OCI-LY1 (cell line): ENCODE measurements around the gene NIPAL3.

Experiments used
- H2AFZ ChIP-seq: fragments of 200-600 bp; sonication (generic), shearing (Covaris generic); 2 replicates; pipeline ENCODE4 v1.6.0; 2014; ENCODE audit warnings: antibody characterized with exemption, mild to moderate bottlenecking, low read length
- H3F3A ChIP-seq: fragments of 200-600 bp; sonication (generic), shearing (Covaris generic); 2 replicates; pipeline ENCODE4 v1.6.0; 2014; ENCODE audit warnings: mild to moderate bottlenecking, antibody characterized with exemption, low read length, moderate library complexity; ENCODE audit not compliant: insufficient read depth
- H3K27ac ChIP-seq: fragments of 200-600 bp; sonication (generic); 2 replicates; pipeline ENCODE4 v1.5.1; 2014; ENCODE audit warnings: low read length, mixed run types, mild to moderate bottlenecking, low read depth; ENCODE audit not compliant: poor library complexity, severe bottlenecking
- H3K27me3 ChIP-seq: fragments of 200-600 bp; sonication (generic); 2 replicates; pipeline ENCODE4 v1.6.0; 2014; ENCODE audit warnings: antibody characterized with exemption, mild to moderate bottlenecking, low read length, moderate library complexity; ENCODE audit not compliant: insufficient read depth
- H3K36me3 ChIP-seq: fragments of 200-600 bp; sonication (generic); 2 replicates; pipeline ENCODE4 v1.6.1; 2014; ENCODE audit warnings: mild to moderate bottlenecking, antibody characterized with exemption, low read length, moderate library complexity, mixed read lengths; ENCODE audit not compliant: insufficient read depth
- H3K4me1 ChIP-seq: fragments of 200-600 bp; sonication (generic); 2 replicates; pipeline ENCODE4 v1.5.1; 2014; ENCODE audit warnings: mild to moderate bottlenecking, low read length, moderate library complexity; ENCODE audit not compliant: insufficient read depth, severe bottlenecking
- H3K4me2 ChIP-seq: fragments of 200-600 bp; sonication (generic), shearing (Covaris generic); 2 replicates; pipeline ENCODE4 v1.6.1; 2014; ENCODE audit warnings: low read length
- H3K4me3 ChIP-seq: fragments of 200-600 bp; sonication (generic); 2 replicates; pipeline ENCODE4 v1.5.1; 2014; ENCODE audit warnings: low read length, low read depth, mild to moderate bottlenecking, mixed read lengths; ENCODE audit not compliant: poor library complexity, severe bottlenecking
- H3K79me2 ChIP-seq: fragments of 200-600 bp; shearing (Covaris generic); 2 replicates; pipeline ENCODE4 v1.6.1; 2016; ENCODE audit warnings: mixed run types, low read length, mixed read lengths; ENCODE audit not compliant: insufficient read depth
- H3K9ac ChIP-seq: fragments of 200-600 bp; sonication (generic), shearing (Covaris generic); 2 replicates; pipeline ENCODE4 v1.6.1; 2014; ENCODE audit warnings: mild to moderate bottlenecking, low read length, mixed read lengths
- H3K9me2 ChIP-seq: fragments of 200-600 bp; sonication (generic), shearing (Covaris generic); 2 replicates; pipeline ENCODE4 v1.6.1; 2014; ENCODE audit warnings: low read depth, mild to moderate bottlenecking, low read length, mixed read lengths
- H3K9me3 ChIP-seq: fragments of 200-600 bp; shearing (Covaris generic); 2 replicates; pipeline ENCODE4 v1.6.1; 2014; ENCODE audit warnings: low read length, mixed read lengths
- H4K20me1 ChIP-seq: fragments of 200-600 bp; sonication (generic), shearing (Covaris generic); 2 replicates; pipeline ENCODE4 v1.6.0; 2016; ENCODE audit warnings: mild to moderate bottlenecking, low read length; ENCODE audit not compliant: insufficient read depth
- EZH2 ChIP-seq: fragments of 200-600 bp; sonication (generic), shearing (Covaris generic); IDR thresholded peaks from 2 replicates; pipeline ENCODE4 v1.8.0; 2017; ENCODE audit warnings: borderline replicate concordance, mixed run types, mild to moderate bottlenecking, antibody characterized with exemption, low read length, moderate library complexity, mixed read lengths
- TF ChIP-seq, protein P1 (sequence below): fragments of 200-600 bp; sonication (generic), shearing (Covaris generic); IDR thresholded peaks from 2 replicates; pipeline ENCODE4 v1.5.1; 2017; ENCODE audit warnings: mild to moderate bottlenecking, antibody characterized with exemption, low read length, moderate library complexity, mixed read lengths

Gene NIPAL3

DNA sequence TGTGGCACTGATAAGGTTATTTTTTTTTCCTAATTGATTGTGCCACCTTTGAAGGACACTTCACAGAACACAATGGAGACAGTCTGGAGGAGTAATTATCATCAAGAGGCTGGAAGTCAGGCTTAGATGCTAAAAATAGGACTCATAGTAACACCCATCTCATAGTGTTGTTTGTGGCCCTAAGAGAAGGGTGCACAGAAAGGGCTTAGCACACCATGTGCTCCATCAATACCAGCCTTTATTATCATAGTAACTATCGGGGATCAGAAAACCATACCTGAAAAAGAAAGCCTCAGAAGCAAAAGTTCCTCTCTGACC is 11.9 kb downstream of the NIPAL3 start:
- Histone ChIP-seq H3K36me3 (peaks cover 24% of the 10 kb centered on the region), H3K27me3 (no peaks in the 10 kb centered on the region), H3K79me2 (no peaks in the 10 kb centered on the region), H4K20me1 (no peaks in the 10 kb centered on the region), H3K9ac (no peak overlapping the region), H2AFZ (no peak overlapping the region), H3K4me2 (no peak overlapping the region), H3K4me3 (no peak overlapping the region), H3K9me2 (no peaks in the 10 kb centered on the region), H3F3A (no peaks in the 10 kb centered on the region), H3K9me3 (no peaks in the 10 kb centered on the region), H3K27ac (no peak overlapping the region), H3K4me1 (no peaks in the 10 kb centered on the region)
- TF ChIP-seq, protein P1, sequence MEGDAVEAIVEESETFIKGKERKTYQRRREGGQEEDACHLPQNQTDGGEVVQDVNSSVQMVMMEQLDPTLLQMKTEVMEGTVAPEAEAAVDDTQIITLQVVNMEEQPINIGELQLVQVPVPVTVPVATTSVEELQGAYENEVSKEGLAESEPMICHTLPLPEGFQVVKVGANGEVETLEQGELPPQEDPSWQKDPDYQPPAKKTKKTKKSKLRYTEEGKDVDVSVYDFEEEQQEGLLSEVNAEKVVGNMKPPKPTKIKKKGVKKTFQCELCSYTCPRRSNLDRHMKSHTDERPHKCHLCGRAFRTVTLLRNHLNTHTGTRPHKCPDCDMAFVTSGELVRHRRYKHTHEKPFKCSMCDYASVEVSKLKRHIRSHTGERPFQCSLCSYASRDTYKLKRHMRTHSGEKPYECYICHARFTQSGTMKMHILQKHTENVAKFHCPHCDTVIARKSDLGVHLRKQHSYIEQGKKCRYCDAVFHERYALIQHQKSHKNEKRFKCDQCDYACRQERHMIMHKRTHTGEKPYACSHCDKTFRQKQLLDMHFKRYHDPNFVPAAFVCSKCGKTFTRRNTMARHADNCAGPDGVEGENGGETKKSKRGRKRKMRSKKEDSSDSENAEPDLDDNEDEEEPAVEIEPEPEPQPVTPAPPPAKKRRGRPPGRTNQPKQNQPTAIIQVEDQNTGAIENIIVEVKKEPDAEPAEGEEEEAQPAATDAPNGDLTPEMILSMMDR: no peak
- no peak for TF ChIP-seq EZH2

DNA sequence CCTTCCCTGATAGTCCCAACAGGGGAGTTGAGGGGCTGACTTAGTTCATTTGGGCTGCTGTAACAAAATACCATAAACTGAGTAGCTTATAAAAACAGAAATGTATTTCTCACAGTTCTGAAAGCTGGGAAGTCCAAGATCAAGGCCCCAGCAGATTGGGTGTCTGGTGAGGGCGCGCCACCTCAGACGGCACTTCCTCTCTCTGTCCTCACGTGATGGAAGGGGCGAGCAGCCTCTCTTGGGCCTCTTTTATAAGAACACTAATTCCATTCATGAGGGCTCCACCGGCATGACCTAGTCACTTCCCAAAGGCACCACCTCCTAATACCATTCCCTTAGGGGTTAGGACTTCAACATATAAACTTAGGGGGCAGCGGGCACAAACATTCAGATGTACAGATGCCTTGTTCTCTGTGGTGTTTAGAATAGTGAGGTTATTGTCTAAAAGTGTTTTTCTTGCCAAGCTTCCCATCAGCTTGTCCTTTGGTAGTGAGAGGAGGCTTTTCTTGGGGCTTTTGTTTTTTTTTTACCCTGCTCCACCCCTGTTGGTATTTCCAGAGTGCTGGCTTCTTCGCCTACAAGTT is 20.3 kb downstream of the NIPAL3 start:
- H3K9me2 ChIP-seq: no peaks in the 10 kb centered on the region
- no peaks in the 10 kb centered on the region for H3K27me3 ChIP-seq
- no peaks in the 10 kb centered on the region for H4K20me1 ChIP-seq
- H3K36me3 ChIP-seq: peaks cover 23% of the 10 kb centered on the region
- H3K79me2 ChIP-seq: no peaks in the 10 kb centered on the region
- peaks cover 6% of the 10 kb centered on the region for H3K4me1 ChIP-seq
- H2AFZ ChIP-seq: no peak overlapping the region
- no peak overlapping the region for H3K27ac ChIP-seq
- H3K4me3 ChIP-seq: no peak overlapping the region
- no peaks in the 10 kb centered on the region for H3K9me3 ChIP-seq
- TF ChIP-seq, protein P1: no peak
- no peak for TF ChIP-seq EZH2
- H3K4me2 ChIP-seq: no peak overlapping the region
- no peaks in the 10 kb centered on the region for H3F3A ChIP-seq
- no peak overlapping the region for H3K9ac ChIP-seq

DNA sequence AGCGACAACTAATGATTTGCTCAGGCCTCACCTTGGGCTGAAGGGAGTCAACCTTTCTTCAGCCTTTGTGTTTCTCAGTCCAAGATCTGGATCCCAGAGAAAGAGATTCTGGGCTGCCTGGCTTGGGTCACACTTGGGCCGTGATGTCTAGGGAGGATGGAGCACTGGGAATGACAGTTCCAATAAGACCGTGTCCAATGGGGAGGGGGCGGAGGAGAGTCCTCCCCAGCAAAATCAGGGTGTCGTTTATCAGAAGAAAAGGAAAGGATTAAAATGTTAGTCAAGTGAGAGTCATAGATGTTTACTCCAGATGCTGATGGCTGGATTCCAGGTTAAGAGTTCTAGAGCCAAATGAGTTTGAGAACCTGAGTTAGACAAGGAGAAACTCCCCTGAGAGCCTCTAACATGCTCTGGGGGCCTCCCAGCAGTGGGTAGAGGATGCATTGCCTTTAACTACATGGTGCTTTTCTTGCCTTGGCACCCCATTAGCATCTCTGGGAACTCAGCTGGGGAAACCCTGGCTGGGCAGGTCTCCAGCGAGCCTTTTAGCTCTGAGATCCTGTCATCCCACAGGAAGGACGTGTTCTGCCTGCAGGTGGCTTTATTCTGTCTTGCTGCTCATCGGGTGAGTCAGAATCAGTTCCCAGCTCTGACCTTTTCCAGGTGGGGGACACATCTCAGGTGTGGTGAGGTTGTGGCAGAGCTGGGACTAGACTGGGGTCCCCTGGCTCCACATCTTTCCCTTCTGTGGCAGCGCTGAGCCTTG is 22.2 kb downstream of the NIPAL3 start:
- Histone ChIP-seq H3K27me3 (no peaks in the 10 kb centered on the region), H3K4me2 (no peak overlapping the region), H3K9me3 (no peaks in the 10 kb centered on the region), H2AFZ (no peak overlapping the region), H3K79me2 (no peaks in the 10 kb centered on the region), H3K9me2 (no peaks in the 10 kb centered on the region), H3F3A (no peaks in the 10 kb centered on the region), H3K36me3 (peaks cover 37% of the 10 kb centered on the region), H4K20me1 (no peaks in the 10 kb centered on the region), H3K27ac (no peak overlapping the region), H3K9ac (no peak overlapping the region), H3K4me3 (no peak overlapping the region), H3K4me1 (peaks cover 6% of the 10 kb centered on the region)
- no peak for TF ChIP-seq EZH2
- TF ChIP-seq, protein P1: no peak
